Mucosa of stomach (tissue), 1 donor: Measurements from ENCODE around the gene CIZ1.
A peak's percentile ranks its signal among the peaks of the same experiment; 100 is the strongest.
"Not testable (repeated sequence)": the region's sequence is repeated elsewhere in the genome, so short reads cannot be mapped to it uniquely, and the experiment has no call there.

Source experiments
- H3K27me3 ChIP-seq: one replicate; pipeline ENCODE4 v1.7.0; 2013; ENCODE audit warnings: mild to moderate bottlenecking, low read length; ENCODE audit not compliant: control insufficient read depth, insufficient read depth
- H3K36me3 ChIP-seq: one replicate; pipeline ENCODE4 v1.7.0; 2013; ENCODE audit warnings: low read length; ENCODE audit not compliant: control insufficient read depth, insufficient read depth
- H3K4me1 ChIP-seq: one replicate; pipeline ENCODE4 v1.7.0; 2013; ENCODE audit warnings: mild to moderate bottlenecking, low read length; ENCODE audit not compliant: control insufficient read depth, insufficient read depth
- H3K4me3 ChIP-seq: one replicate; pipeline ENCODE4 v1.7.0; 2013; ENCODE audit warnings: low read length
- H3K9ac ChIP-seq: one replicate; pipeline ENCODE4 v1.7.0; 2013; ENCODE audit warnings: mild to moderate bottlenecking, low read length, moderate library complexity
- H3K9me3 ChIP-seq: one replicate; pipeline ENCODE4 v1.7.0; 2013; ENCODE audit warnings: mild to moderate bottlenecking, low read length, moderate library complexity; ENCODE audit not compliant: control insufficient read depth
- donor health status: Pancreatic carcinoma.

CIZ1 gene, protein sequence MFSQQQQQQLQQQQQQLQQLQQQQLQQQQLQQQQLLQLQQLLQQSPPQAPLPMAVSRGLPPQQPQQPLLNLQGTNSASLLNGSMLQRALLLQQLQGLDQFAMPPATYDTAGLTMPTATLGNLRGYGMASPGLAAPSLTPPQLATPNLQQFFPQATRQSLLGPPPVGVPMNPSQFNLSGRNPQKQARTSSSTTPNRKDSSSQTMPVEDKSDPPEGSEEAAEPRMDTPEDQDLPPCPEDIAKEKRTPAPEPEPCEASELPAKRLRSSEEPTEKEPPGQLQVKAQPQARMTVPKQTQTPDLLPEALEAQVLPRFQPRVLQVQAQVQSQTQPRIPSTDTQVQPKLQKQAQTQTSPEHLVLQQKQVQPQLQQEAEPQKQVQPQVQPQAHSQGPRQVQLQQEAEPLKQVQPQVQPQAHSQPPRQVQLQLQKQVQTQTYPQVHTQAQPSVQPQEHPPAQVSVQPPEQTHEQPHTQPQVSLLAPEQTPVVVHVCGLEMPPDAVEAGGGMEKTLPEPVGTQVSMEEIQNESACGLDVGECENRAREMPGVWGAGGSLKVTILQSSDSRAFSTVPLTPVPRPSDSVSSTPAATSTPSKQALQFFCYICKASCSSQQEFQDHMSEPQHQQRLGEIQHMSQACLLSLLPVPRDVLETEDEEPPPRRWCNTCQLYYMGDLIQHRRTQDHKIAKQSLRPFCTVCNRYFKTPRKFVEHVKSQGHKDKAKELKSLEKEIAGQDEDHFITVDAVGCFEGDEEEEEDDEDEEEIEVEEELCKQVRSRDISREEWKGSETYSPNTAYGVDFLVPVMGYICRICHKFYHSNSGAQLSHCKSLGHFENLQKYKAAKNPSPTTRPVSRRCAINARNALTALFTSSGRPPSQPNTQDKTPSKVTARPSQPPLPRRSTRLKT

DNA sequence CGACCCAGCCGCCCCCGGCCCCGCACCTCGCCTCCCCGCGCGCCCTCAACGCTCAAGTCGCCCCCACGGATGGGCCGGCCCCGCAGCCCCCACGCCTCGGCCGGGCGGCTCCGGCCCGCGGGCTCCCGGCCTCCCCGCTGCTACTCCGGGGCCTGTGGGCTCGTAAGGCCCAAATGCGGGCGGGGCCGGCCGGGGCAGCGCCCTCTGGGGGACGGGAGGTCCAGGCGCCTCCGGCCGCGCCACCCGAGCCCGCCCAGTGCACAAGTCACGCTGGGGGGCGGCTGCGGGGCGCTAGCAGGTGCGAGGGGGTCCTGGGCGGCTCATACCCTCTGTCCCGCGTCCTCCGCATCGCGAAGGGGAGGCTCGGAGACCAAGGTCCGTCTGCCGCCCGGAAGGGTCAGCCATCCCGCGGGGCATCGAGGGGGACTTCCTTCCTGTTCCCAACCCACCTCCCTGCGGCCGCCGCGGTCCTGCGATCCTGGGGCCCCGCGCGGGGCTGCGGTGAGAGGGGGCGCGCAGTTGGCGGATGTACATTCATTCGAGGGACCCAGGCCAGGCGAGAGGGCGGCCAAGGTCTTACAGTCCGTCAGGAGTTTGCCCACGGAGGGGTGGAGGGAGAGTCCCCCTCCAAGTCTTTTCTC, at the start of gene CIZ1:
Gene CIZ1, minus strand, starts transcription at position 167 of the 641 bp plus-strand sequence. CDS start 715 bp downstream, outside the sequence.
- H3K36me3 ChIP-seq = no peaks in the 10 kb centered on the region
- H3K4me1 ChIP-seq = peaks cover 15% of the 10 kb centered on the region
- H3K27me3 ChIP-seq = no peaks in the 10 kb centered on the region
- H3K9me3 ChIP-seq = no peaks in the 10 kb centered on the region
- H3K9ac ChIP-seq = peak within 1 kb of the TSS; percentile 99
- H3K4me3 ChIP-seq = peak within 1 kb of the TSS; percentile 87

DNA sequence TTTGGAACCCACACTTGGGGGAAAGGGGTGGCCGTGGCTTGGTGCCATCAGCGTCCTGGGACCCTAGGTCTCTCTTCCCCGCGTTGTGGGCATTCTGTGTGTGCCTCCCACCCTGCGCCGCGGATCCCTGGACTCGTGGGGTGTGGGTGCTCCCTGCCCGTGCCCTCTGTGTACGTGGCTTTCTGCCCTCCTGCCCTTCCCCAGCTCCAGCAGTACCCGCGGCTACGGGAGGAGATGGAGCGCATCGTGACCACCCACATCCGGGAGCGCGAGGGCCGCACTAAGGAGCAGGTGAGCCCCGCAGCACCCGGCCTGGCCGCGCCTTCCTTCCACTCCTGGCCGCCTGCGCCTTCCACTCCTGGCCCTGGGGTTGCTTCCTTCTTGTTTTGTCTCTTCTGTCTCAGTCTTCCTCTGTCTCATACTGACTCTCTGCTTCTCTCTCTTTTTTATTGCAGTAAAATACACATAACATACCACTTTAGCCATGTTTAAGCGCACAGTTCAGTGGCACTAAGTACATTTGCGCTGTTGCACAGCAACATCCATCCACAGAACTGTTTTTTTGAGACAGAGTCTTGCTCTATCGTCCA, 42.5 kb upstream of the CIZ1 start:
- H3K4me3 ChIP-seq = no peak overlapping the region
- H3K36me3 ChIP-seq = no peaks in the 10 kb centered on the region
- H3K9me3 ChIP-seq = no peaks in the 10 kb centered on the region
- H3K4me1 ChIP-seq = no peaks in the 10 kb centered on the region
- H3K9ac ChIP-seq = no peak overlapping the region
- no peaks in the 10 kb centered on the region for H3K27me3 ChIP-seq

DNA sequence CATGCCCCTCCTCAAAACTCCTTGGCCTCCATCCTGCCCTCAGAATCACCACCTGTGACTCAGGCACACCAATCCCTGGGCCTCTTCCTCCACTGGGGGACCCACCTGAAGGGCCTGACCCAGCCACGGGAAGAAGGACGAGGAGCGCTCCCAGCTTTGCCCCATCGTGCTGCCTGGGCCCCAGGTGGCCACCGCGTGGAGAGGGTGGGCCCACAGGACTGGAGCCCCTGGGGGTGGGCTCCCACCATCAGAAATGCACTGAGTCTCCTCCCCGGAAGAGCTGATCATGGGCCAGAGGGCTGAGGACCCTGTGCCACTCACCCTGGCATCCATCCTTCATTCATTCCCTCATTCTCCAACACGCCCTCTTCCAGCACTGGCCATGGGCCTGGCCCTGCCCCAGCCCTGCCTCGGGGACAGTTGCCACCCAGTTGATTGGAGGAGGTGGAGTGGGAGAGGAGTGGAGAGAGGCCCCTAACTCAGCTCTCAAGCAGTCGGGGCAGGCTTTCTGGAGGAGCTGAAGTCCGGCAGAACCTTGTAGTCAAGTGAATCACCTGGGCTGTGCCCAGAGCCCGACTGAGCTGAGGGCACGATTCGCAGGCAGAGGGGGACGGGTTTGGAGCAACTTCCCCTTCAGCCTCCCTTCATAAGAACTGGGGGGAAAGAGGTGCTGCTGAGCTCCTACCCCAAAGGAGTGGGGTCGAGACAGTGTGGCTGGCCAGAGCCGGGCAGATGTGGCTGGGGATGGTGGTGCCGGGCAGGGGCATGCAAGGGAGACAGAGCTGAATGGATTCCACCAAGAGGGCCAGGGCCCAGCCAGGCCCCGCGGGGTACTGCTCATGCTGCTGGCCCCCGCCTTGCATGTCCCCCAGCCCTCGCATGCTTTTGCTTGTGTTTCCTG, 41.4 kb upstream of the CIZ1 start:
- H3K27me3 ChIP-seq = no peaks in the 10 kb centered on the region
- H3K9me3 ChIP-seq = no peaks in the 10 kb centered on the region
- no peaks in the 10 kb centered on the region for H3K36me3 ChIP-seq
- H3K4me3 ChIP-seq = no peak overlapping the region
- no peaks in the 10 kb centered on the region for H3K4me1 ChIP-seq
- no peak overlapping the region for H3K9ac ChIP-seq

DNA sequence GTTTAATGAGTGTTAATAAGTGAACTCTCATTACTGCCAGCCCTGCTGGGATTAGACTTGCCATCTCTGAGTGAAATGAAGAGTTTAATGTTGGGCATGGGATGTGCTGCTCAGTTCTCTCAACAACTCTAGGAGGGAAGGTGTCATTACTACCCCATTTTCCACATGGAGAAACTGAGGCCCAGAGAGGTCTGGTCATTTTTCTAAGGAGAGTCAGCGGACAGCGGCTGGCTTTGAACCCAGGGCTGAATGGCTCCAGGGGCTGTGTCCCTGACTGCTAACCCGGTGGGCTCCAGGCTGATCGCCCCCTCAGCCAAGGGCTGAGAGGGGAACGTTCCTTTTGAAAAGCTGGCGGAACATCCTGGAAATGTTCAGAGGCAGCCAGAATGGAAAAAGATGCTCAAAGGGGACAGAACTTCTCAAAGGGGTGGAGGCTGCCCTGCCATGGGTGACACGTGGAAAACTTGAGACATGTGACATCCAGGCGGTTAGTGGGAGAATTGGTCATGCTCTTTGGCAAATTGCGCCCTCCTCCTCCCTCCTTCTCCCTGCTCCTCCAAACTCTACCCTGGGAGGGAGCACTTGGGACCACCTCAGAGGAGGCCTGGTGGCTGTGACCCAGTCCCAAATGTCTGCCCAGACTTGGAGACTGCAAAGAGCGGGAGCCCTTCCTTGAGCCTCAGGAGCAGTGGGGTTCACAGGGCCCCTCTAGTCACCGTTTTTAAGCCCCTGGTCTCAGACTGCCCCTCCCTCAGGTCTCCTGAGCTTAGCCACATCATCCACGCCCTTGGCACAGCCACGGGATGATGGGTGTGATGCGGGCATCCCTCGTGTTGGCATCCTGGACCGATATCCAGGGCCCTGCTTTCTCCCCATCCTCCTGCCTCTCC, 40.5 kb upstream of the CIZ1 start:
- no peaks in the 10 kb centered on the region for H3K4me1 ChIP-seq

DNA sequence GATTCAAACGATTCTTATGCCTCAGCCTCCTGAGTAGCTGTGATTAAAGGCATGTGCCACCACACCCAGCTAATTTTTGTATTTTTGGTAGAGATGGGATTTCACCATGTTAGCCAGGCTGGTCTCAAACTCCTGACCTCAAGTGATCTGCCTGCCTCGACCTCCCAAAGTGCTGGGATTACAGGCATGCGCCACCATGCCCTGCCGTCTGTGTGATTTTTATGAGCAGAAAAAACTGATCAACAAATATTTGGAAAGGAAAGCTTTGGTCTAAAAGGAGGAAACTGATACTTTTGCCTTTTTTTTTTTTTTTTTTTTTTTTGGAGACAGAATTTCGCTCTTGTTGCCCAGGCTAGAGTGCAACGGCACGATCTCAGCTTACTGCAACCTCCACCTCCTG, 39.5 kb upstream of the CIZ1 start:
- not testable (repeated sequence) for H3K4me3 ChIP-seq, H3K27me3 ChIP-seq, H3K4me1 ChIP-seq, H3K9me3 ChIP-seq, H3K36me3 ChIP-seq, H3K9ac ChIP-seq

More for the DNA sequence above, 40.5 kb upstream of the CIZ1 start:
- Histone ChIP-seq H3K4me3 (no peak overlapping the region), H3K27me3 (no peaks in the 10 kb centered on the region), H3K36me3 (no peaks in the 10 kb centered on the region), H3K9me3 (no peaks in the 10 kb centered on the region), H3K9ac (no peak overlapping the region)

DNA sequence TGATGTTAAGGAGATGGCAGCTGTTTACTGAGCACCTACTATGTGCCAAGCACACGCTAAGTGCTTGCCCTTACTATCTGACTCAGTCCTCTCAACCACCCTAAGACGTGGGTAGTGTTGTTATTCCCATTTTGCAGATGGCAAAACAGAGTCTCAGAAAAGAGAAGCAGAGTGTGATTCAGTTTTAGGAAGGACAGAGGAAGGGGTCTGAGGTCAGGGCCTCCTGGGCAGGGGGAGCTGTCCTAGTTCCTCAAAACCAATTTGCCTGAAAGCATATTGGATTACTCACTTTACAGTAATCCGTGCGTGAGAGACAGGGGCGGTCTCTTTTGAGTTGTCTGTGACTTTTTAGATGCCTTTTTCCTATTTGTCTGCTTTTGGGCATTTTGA, 35.0 kb upstream of the CIZ1 start:
- Histone ChIP-seq H3K4me3 (no peak overlapping the region), H3K4me1 (no peaks in the 10 kb centered on the region), H3K27me3 (peaks cover 6% of the 10 kb centered on the region), H3K36me3 (no peaks in the 10 kb centered on the region), H3K9ac (no peak overlapping the region), H3K9me3 (no peaks in the 10 kb centered on the region)

DNA sequence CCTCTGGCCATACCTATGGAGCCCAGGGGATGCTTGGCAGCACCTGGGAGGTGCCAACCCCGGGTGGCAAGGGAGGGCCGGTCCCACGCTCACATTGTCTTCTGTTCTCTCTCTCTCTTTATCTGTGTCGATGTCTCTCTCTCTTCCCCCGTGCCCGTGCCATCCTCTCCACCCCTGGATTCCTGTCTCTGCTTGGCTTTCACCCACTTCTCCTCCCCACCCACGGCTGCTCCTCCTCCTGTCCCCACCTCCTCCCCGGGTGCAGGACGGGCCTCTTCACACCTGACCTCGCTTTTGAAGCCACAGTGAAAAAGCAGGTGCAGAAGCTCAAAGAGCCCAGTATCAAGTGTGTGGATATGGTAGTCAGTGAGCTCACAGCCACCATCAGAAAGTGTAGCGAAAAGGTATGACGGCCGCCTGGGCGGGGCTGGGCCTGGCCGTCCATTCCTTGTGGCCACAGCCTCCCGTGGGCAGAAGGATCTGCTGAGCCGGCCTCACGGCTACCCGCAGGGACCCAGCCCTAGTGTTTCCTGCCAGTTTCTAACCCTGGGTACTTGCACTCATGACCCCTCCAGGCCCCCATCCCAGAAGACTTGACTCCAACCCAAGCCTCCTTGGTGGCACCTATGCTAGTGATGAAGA, 34.5 kb upstream of the CIZ1 start:
- Histone ChIP-seq H3K4me3 (no peak overlapping the region), H3K36me3 (no peaks in the 10 kb centered on the region), H3K4me1 (no peaks in the 10 kb centered on the region), H3K9ac (no peak overlapping the region), H3K9me3 (no peaks in the 10 kb centered on the region), H3K27me3 (peaks cover 6% of the 10 kb centered on the region)

DNA sequence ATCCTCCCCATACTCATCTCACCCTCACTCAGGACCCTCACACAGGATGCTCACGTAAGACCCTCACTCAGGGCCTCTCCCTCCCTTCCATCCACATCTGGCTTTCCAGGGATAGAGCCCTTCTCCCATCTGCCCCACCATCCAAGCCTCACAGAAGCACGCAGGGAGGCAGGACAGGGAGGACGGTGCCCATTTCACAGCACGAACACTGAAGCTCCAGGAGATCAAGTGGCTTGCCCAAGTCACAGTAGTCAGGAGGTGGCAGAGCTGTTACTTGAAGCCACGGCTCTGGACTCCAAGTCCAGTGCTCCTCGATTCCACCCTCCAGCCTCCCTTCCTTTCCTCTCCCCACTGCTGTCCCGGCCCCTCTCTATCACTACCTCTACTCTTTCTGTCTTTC, 33.5 kb upstream of the CIZ1 start:
- H3K27me3 ChIP-seq = peaks cover 6% of the 10 kb centered on the region
- no peaks in the 10 kb centered on the region for H3K9me3 ChIP-seq
- H3K4me3 ChIP-seq = no peak overlapping the region
- no peaks in the 10 kb centered on the region for H3K4me1 ChIP-seq
- H3K36me3 ChIP-seq = no peaks in the 10 kb centered on the region
- H3K9ac ChIP-seq = no peak overlapping the region

DNA sequence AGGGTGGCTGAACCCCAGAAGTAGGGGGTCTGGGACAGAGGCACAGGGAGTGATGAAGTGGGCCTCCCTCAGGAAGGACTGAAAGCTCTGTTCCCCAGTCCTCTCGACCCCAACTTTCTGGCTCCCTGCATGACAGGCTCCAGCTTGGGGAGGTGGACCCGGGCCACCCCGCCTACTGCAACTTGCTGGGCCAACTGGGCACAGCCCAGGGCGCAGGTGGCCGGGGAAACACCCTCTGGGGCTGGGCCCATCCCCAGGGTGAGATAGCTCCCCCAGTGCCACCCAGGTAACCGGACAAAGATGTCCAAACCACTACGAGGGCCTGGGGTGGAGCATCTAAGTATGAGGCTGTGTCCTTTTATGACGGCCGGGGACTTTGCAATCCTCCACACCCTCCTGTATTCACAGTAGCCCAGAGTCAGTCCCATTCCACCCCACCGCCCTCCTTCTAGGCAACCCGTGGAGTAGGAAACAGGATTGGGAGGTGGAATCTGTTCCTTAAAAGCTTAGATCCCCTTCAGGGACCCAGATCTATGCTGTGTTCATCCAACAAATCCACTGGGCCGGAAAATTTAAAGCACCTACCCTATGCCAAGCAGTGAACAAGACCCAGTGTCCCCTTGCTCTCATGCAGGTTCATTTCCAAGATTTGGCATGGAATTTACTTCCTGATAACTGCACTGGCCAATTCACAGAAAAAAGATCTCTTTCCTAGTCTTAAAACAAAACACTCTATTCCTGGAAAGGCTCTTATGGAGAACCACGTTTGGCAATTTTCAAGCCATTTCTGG, 31.7 kb upstream of the CIZ1 start:
- Histone ChIP-seq H3K27me3 (peaks cover 6% of the 10 kb centered on the region), H3K4me3 (no peak overlapping the region), H3K9me3 (no peaks in the 10 kb centered on the region), H3K4me1 (peaks cover 6% of the 10 kb centered on the region), H3K36me3 (no peaks in the 10 kb centered on the region), H3K9ac (no peak overlapping the region)

DNA sequence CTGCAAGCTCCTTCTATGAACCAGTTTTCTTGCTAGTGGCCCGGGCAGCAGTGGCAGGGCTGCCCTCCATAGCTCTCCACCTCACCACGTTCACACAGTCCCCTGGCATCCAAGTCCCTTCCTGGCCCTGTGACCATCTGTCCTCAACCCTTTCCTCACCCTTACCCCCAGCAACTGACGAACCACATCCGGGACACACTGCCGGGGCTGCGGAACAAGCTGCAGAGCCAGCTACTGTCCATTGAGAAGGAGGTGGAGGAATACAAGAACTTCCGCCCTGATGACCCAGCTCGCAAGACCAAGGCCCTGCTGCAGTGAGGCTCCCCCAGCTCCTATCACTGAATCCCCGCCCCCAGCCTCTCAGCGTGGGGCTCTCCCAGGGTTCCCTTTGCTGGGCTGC, 30.7 kb upstream of the CIZ1 start:
- no peaks in the 10 kb centered on the region for H3K36me3 ChIP-seq

More for the DNA sequence above, 30.7 kb upstream of the CIZ1 start:
- H3K9me3 ChIP-seq = no peaks in the 10 kb centered on the region
- H3K9ac ChIP-seq = no peak overlapping the region
- H3K4me3 ChIP-seq = no peak overlapping the region
- H3K27me3 ChIP-seq = peaks cover 6% of the 10 kb centered on the region
- peaks cover 8% of the 10 kb centered on the region for H3K4me1 ChIP-seq
